ENCODE data around the gene RNF130.

GRCh38 chr5:180081481-180081880 is 9.9 kb upstream of the RNF130 start:
- TF ChIP-seq, protein P1, sequence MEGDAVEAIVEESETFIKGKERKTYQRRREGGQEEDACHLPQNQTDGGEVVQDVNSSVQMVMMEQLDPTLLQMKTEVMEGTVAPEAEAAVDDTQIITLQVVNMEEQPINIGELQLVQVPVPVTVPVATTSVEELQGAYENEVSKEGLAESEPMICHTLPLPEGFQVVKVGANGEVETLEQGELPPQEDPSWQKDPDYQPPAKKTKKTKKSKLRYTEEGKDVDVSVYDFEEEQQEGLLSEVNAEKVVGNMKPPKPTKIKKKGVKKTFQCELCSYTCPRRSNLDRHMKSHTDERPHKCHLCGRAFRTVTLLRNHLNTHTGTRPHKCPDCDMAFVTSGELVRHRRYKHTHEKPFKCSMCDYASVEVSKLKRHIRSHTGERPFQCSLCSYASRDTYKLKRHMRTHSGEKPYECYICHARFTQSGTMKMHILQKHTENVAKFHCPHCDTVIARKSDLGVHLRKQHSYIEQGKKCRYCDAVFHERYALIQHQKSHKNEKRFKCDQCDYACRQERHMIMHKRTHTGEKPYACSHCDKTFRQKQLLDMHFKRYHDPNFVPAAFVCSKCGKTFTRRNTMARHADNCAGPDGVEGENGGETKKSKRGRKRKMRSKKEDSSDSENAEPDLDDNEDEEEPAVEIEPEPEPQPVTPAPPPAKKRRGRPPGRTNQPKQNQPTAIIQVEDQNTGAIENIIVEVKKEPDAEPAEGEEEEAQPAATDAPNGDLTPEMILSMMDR (IDR thresholded peaks at IDR 0.05) = no peak
- TF ChIP-seq POLR2A (IDR thresholded peaks at IDR 0.05) (no peak), EP300 (IDR thresholded peaks at IDR 0.05) (no peak)
